NCI-H1436 treated with DMSO at 0.1 percent for 48 hours (cell line): ENCODE results near the gene NHERF1.

Experiments used
- DNase-seq: peaks from one replicate; lab custom pipeline; 2025; lab: John Stamatoyannopoulos, UW

NHERF1 gene

GRCh38 chr17:74768069-74768762, 19.8 kb downstream of the NHERF1 start:
- no peak for DNase-seq

DNA sequence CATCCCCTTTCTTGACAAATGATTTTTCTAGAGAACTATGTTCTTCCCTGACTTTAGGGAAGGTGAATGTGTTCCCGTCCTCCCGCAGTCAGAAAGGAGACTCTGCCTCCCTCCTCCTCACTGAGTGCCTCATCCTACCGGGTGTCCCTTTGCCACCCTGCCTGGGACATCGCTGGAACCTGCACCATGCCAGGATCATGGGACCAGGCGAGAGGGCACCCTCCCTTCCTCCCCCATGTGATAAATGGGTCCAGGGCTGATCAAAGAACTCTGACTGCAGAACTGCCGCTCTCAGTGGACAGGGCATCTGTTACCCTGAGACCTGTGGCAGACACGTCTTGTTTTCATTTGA, 20.3 kb downstream of the NHERF1 start:
- no peak for DNase-seq

- no peak for DNase-seq
Measured at GRCh38 chr17:74769266-74769855, 20.9 kb downstream of the NHERF1 start.

GRCh38 chr17:74769856-74770497, 21.5 kb downstream of the NHERF1 start:
- no peak for DNase-seq

DNA sequence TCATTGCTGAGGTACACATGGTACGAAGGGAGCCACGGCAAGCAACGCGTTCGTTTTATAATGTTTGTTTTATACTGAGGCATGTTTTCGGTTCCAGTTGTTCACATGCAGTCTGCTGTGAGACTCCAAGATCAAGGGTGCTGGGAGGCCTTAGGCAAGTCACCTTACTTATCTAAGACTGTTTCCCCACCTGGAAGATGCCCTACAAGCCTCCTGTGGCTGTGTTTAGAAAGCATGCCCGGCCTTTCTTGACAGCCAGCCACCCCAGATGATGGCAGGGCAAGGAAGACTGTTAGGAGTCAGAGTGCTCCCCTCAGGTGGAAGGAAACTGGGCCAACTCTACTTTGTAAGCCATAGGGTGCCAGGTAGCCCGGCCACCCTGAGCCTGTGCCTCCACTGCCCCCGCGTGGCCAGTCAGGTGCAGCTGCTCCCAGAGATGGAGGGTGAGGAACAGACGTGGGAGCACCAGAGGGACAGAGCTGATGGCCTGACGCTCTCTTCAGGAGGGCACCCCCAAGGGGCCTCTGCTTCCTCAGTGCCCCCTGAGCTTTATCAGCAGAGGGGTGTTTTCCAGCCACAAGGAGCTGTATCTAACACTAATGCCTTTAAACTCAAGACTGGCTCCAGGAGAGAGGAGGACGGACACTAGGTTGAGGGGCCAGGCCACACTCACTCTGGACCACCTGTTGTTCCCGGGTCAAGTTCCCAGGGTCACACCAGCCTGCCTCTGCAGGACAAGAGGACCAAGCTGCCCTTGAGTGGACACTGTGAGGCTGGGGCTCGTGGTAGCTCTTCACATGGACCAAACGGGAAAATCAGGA, 22.3 kb downstream of the NHERF1 start:
- DNase-seq = no peak

DNA sequence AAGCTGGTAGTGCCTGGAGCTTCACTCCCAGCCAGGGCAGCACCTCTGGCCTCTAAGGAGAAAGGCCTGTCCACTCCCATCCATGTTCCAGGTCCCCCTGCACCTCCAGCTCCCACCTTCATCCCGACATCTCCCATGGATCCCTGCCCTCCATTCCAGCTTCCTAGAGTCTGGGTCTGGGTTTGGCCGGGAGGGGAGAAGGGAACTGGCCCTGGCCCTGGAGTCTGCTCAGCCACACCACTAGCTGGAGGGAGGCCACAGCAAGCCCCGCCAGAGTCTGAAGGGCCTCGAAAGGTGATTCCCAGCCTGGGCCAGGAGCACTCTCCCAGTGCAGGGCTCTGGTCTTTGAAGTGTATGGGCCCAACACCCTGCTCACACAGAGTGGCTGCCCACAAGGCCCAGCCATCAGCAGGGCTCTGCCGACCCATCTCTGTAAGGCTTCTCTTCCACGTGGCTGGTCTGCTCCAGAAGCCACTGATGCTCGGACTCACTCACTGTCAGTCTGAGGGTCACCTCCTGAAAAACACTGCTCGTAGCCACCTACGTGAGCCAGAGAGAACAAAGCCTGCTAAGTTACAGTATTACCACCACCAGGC, 23.0 kb downstream of the NHERF1 start:
- no peak for DNase-seq

GRCh38 chr17:74772053-74772452, 23.6 kb downstream of the NHERF1 start:
- DNase-seq = no peak

DNA sequence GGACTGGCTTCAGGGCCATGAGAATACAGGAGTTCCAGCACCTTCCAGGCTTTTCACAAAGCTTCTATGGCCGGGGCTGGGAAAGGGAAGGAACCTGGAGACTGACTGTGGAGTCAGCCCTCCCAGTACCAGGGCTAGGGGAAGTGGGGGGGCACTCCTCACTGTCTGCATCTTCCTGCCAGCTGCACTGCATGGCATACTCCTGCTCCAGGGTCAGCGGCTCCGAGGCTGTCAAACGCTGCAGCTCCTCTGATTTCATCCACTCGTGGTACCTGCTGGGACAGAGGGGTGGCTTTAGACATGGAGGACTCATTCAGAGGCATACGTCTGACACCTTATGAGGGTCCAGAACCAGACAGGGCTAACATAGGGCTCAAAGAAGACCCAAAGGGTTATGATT, 25.0 kb downstream of the NHERF1 start:
- no peak for DNase-seq

DNA sequence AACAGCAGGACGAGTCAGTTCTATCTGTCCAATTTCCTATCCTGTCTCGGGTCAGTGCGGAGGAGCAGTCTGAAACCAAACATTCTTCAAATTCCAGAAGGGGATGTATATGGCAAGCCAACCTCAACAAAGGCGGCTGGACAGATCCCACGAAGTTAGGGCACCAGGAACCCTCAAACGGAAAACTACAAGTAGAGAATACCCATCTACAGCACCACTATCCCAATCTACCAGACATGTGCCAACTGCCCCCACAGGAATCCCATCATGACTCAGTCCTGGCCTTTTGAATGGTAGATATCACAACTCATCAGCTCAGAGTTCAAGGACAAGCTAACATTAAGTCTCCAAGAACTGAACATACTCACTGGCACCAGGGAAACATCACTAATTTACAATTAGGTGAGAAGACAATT, 25.5 kb downstream of the NHERF1 start:
- no peak for DNase-seq

DNA sequence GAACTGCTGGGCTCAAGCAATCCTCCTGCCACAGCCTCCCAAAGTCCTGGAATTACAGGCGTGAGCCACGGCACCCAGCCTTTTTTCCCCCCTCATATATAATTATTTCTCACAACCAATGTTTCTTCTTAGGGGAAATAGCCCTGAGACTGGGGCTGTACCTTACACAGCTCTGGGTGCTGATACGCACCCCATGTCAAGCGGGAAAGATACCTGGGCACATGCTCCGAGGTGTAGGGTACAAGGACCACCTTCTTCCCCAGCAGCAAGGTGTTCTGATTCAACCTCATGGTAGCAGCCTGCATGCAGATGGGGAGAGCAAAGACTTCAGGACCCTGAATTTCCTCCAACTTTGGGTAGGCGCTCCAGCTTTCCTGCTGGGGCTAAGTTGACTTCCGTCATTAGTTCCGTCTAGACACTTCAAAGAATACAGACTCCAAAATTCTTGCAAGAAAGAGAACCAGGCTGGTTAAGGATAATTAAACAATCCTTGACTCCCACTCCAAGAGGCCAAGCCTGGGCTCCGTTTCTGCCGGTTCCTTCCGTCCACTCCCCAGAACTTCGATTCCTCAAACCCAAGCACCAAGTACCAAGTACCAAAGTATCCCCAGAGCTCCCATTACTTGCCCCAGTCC, 27.1 kb downstream of the NHERF1 start:
- no peak for DNase-seq

GRCh38 chr17:74776044-74776962, 27.9 kb downstream of the NHERF1 start, which contains the start of gene NAT9:
NAT9 (minus strand) TSS chr17:74776345; CDS start chr17:74775698, 647 bp downstream.
- peak; percentile 82 for DNase-seq

DNA sequence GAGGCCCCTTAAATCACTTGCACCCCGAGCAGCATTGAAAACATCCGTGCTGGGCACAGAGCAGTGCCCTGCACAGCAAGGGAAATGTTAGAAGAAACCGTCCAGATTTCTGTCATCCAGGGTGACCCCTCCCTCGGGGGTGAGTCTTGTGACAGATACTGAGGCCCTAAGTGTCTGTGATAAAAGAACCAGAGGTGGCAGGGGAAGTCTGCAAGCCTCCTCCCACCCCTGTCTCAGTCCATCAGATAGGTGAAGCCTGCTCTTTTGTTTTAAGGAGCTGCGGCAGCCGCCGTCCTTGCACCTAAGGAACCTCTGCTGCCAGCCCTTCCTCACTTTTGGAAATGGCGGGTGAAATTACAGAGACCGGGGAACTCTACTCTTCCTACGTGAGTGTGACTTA, 28.6 kb downstream of the NHERF1 start:
- DNase-seq = no peak

GRCh38 chr17:74777901-74778515, 29.6 kb downstream of the NHERF1 start:
- DNase-seq = no peak

- DNase-seq = no peak
Measured at GRCh38 chr17:74778960-74779359, 30.5 kb downstream of the NHERF1 start.

- no peak for DNase-seq
Measured at GRCh38 chr17:74779501-74779900, 31.1 kb downstream of the NHERF1 start.

GRCh38 chr17:74779948-74780400, 31.5 kb downstream of the NHERF1 start:
- no peak for DNase-seq

DNA sequence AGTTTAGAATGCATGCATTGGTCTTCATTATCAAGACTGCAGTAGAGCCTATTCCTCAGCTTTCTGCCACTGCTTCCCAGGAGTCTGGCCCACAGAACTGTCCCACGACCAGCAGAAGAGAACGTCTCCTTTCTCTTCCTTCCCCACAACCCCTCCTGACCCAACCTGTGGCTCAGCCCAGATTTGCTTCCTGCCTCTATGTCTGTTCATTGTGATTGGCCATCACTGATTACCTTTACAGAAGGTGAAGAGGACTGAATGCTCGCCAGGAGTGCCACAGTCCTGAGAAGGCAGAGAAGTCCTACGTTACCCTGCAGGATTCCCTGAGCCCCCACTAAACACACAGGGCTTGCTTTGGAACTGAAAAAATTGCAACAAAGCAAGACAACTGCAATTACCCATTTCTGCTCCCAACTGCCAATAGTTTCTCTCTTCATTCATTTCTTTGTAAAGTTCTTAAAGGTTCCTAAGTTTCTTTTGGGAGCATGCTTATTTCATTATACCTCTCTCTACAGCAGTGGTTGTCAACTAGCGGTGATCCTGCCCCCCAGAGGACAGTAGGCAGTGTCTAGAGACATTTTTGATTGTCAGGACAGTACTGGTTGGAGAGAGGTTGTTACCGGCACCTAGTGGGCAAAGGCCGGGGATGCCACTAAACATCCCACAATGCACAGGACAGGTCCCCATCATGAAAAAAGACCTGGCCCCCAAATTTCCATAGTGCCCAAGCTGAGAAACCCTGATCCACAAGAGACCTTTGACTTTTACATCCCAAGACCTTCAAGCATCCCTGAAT, 32.2 kb downstream of the NHERF1 start:
- DNase-seq = no peak

DNA sequence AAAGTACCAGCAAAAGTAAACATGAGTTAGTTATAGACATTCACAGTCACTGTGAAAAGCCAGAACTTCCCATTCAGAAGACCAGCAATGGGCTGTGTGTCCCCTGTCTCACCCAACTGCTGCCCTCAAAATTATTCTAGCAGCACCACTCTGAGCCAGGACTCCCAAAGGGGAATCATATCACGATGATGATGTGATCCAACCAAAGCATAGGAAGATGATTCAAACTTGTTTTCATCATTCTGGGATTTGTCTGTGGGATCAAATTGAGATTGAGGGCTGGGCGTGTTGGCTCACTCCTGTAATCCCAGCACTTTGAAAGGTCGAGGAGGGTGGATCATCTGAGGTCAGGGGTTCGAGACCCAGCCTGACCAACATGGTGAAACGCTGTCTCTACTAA, 34.1 kb downstream of the NHERF1 start:
- no peak for DNase-seq

DNA sequence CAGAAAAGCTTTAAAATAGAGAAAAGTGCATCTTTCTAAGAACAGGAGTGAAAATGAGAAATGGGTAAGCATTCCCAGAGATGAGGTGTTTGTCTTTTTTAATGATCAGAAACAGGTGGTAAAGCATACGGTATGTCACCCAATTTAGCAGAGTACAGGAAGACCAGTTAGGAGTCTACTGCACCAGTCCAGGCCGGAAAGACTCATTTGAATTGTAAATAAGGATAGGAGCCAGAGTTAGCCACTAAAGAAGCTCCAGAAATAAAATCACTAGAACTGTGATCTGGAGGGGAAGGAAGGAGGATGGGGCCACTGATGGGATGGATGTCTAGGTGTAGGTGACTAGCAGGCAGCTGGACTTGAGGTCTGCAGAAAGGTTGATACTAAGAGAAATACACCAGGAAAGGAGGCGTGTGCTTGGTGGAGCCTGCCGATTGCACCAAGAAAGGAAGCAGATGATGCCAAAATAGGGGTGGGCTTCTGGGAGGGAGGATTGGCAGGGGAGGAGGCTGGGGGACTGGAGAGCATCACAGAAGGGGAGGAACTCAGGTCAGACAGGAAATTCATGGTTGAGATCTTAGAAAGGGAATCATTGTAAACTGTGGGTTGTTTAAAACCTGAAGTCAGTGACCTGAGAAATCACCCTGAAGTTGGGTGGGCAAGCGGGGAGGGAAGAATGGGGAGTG, 35.8 kb downstream of the NHERF1 start:
- DNase-seq = no peak
